Panc1 (cell line): ENCODE results near the gene LEMD2.

ENCODE experiments used
- POLR2AphosphoS5 ChIP-seq: IDR thresholded peaks from 2 replicates; pipeline ENCODE4 v1.6.1; 2012; ENCODE audit warnings: mild to moderate bottlenecking, low read depth, low read length, moderate library complexity
- TF ChIP-seq, protein P1 (sequence below): fragments of 450-650 bp; IDR thresholded peaks from 2 replicates; pipeline ENCODE4 v1.5.1; 2017; ENCODE audit warnings: mild to moderate bottlenecking

GRCh38 chr6:33751771-33752645 is 36.9 kb downstream of the LEMD2 start:
- TF ChIP-seq, protein P1, sequence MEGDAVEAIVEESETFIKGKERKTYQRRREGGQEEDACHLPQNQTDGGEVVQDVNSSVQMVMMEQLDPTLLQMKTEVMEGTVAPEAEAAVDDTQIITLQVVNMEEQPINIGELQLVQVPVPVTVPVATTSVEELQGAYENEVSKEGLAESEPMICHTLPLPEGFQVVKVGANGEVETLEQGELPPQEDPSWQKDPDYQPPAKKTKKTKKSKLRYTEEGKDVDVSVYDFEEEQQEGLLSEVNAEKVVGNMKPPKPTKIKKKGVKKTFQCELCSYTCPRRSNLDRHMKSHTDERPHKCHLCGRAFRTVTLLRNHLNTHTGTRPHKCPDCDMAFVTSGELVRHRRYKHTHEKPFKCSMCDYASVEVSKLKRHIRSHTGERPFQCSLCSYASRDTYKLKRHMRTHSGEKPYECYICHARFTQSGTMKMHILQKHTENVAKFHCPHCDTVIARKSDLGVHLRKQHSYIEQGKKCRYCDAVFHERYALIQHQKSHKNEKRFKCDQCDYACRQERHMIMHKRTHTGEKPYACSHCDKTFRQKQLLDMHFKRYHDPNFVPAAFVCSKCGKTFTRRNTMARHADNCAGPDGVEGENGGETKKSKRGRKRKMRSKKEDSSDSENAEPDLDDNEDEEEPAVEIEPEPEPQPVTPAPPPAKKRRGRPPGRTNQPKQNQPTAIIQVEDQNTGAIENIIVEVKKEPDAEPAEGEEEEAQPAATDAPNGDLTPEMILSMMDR: no peak
- no peak for TF ChIP-seq POLR2AphosphoS5
